ENCODE data around the gene UGT1A4.

The UGT1A4 gene

GRCh38 chr2:233718552-233718951, at the start of gene UGT1A4:
TSS of gene UGT1A4 (plus strand) at chr2:233718736. CDS start at chr2:233718821, 85 bp downstream.
- DNase-seq (ENCODE audit: low read depth in 1 of 2, low spot score in 1 of 2): no peak

- DNase-seq (ENCODE audit: low read depth in 1 of 2, low spot score in 1 of 2): no peak
These were observed 47.0 kb upstream of the UGT1A4 start, which contains the start of gene UGT1A9 for GRCh38 chr2:233671290-233672161. TSS of gene UGT1A9 (plus strand) at chr2:233671898. CDS start at chr2:233671935, 37 bp downstream.

GRCh38 chr2:233672886-233673285, 45.6 kb upstream of the UGT1A4 start:
- no peak for DNase-seq (ENCODE audit: low read depth in 1 of 2, low spot score in 1 of 2)

GRCh38 chr2:233673896-233674295, 44.6 kb upstream of the UGT1A4 start:
- DNase-seq (ENCODE audit: low read depth in 1 of 2, low spot score in 1 of 2): no peak

- no peak for DNase-seq (ENCODE audit: low read depth in 1 of 2, low spot score in 1 of 2)
These were observed 44.2 kb upstream of the UGT1A4 start for GRCh38 chr2:233674314-233674713.

- DNase-seq (ENCODE audit: low read depth in 1 of 2, low spot score in 1 of 2): no peak
These were observed 43.5 kb upstream of the UGT1A4 start for GRCh38 chr2:233674995-233675394.

- no peak for DNase-seq (ENCODE audit: low read depth in 1 of 2, low spot score in 1 of 2)
These were observed 42.5 kb upstream of the UGT1A4 start for GRCh38 chr2:233676046-233676445.

GRCh38 chr2:233679196-233679595, 39.3 kb upstream of the UGT1A4 start:
- DNase-seq (ENCODE audit: low read depth in 1 of 2, low spot score in 1 of 2): no peak

- no peak for DNase-seq (ENCODE audit: low read depth in 1 of 2, low spot score in 1 of 2)
These were observed 38.0 kb upstream of the UGT1A4 start for GRCh38 chr2:233680361-233681045.

GRCh38 chr2:233681521-233682099, 36.9 kb upstream of the UGT1A4 start, which contains the start of gene UGT1A7:
TSS of gene UGT1A7 (plus strand) at chr2:233681901. CDS start at chr2:233681938, 37 bp downstream.
- DNase-seq (ENCODE audit: low read depth in 1 of 2, low spot score in 1 of 2): no peak

- DNase-seq (ENCODE audit: low read depth in 1 of 2, low spot score in 1 of 2): no peak
These were observed 33.9 kb upstream of the UGT1A4 start for GRCh38 chr2:233684640-233685039.

- DNase-seq (ENCODE audit: low read depth in 1 of 2, low spot score in 1 of 2): no peak
These were observed 31.6 kb upstream of the UGT1A4 start for GRCh38 chr2:233686928-233687327.

GRCh38 chr2:233688341-233688740, 30.2 kb upstream of the UGT1A4 start:
- no peak for DNase-seq (ENCODE audit: low read depth in 1 of 2, low spot score in 1 of 2)

- DNase-seq (ENCODE audit: low read depth in 1 of 2, low spot score in 1 of 2): no peak
These were observed 29.5 kb upstream of the UGT1A4 start for GRCh38 chr2:233689031-233689430.

- no peak for DNase-seq (ENCODE audit: low read depth in 1 of 2, low spot score in 1 of 2)
These were observed 29.0 kb upstream of the UGT1A4 start for GRCh38 chr2:233689501-233689900.

GRCh38 chr2:233690444-233690843, 28.1 kb upstream of the UGT1A4 start:
- DNase-seq (ENCODE audit: low read depth in 1 of 2, low spot score in 1 of 2): no peak

GRCh38 chr2:233691443-233692433, 26.8 kb upstream of the UGT1A4 start:
- no peak for DNase-seq (ENCODE audit: low read depth in 1 of 2, low spot score in 1 of 2)

GRCh38 chr2:233692648-233693047, 25.9 kb upstream of the UGT1A4 start, which contains the start of gene UGT1A6:
TSS of gene UGT1A6 (plus strand) at chr2:233692890. CDS start at chr2:233693005, 115 bp downstream.
- no peak for DNase-seq (ENCODE audit: low read depth in 1 of 2, low spot score in 1 of 2)

- DNase-seq (ENCODE audit: low read depth in 1 of 2, low spot score in 1 of 2): no peak
These were observed 24.6 kb upstream of the UGT1A4 start for GRCh38 chr2:233693963-233694362.

- no peak for DNase-seq (ENCODE audit: low read depth in 1 of 2, low spot score in 1 of 2)
These were observed 19.8 kb upstream of the UGT1A4 start for GRCh38 chr2:233698740-233699139.

All from stimulated activated CD4-positive, alpha-beta T cell treated with anti-CD3 and anti-CD28 coated beads, Interleukin-15, amount 100 ng/mL, for 1 hour (primary cell).